NCI-H2171 (cell line): ENCODE measurements around the gene HYPK.

Experiments used
- DNase-seq: peaks from one replicate; lab custom pipeline; 2025; lab: John Stamatoyannopoulos, UW

Gene HYPK, protein sequence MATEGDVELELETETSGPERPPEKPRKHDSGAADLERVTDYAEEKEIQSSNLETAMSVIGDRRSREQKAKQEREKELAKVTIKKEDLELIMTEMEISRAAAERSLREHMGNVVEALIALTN

DNA sequence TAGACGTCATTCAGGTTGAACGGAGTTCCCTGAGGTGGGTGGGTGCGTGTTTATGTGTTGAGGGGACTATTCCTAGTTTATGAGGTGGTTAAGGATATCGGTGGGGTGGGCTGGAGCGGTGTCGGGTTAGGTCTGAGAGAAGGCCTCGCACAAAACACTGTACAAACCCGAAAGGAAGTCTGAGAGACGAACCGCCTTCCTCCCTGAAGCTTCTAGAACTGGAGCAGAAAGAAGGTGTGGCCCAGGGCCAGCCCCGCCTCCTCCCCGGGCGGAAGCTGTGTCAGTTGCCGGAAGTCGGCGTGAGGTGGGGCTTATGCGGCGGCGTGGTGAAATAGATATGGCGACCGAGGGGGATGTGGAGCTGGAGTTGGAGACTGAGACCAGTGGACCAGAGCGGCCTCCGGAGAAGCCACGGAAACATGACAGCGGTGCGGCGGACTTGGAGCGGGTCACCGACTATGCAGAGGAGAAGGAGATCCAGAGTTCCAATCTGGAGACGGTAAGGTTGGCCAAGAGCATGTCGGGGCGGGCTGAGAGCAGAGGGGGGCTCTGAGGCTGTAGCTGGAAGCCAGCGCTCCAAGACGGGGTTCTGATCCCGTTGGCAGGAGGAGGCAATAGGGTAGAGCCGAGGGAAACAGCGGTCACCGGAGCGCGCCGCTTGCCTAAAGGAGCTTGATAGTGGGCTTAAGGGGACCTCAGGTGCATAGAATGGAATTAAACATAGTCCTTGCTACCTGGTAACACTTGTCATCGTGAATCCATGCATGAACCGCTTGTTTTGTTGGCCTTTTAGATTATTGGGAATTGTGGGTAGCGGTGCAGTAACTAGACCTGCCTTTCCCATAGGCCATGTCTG is at the start of gene HYPK:
HYPK (plus strand) TSS at position 314 of the 856 bp plus-strand sequence; CDS start at position 338, 24 bp downstream.
- peak; percentile 83 for DNase-seq

DNA sequence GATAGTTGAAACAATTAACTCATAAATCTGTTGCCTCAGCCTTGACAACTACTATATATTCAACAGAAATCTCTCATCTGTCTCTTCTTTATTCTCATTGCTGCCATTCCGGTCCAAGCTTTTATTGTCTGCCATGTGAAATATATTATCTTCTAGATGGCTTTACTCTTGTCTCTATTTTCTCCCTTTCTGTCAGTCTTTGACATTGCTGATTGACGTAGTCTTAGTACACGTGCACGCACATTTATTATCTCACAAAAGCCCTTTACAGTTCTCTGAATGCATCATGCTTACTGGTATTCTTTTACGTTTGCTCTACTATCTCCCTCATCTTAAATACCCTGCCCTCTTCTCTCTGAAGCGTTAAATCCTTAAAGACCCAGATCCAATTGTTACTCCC is 48.5 kb upstream of the HYPK start:
- DNase-seq: no peak

DNA sequence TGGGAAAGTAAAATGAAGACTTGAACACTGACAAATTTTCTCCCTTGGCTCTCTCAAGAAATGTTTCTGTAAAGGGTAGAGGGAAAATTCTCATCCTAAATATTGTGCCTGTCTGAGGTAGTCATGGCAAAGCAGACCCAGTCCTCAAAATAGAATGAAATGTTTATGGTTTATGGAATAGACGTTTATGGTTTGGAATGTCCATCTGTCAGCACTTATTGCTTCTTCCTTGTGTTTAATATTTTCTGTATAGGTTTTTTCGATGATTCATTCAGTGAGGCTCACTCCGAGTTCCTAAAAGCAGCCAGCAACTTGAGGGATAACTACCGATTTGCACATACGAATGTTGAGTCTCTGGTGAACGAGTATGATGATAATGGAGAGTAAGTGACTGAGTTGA is 37.6 kb upstream of the HYPK start:
- no peak for DNase-seq

DNA sequence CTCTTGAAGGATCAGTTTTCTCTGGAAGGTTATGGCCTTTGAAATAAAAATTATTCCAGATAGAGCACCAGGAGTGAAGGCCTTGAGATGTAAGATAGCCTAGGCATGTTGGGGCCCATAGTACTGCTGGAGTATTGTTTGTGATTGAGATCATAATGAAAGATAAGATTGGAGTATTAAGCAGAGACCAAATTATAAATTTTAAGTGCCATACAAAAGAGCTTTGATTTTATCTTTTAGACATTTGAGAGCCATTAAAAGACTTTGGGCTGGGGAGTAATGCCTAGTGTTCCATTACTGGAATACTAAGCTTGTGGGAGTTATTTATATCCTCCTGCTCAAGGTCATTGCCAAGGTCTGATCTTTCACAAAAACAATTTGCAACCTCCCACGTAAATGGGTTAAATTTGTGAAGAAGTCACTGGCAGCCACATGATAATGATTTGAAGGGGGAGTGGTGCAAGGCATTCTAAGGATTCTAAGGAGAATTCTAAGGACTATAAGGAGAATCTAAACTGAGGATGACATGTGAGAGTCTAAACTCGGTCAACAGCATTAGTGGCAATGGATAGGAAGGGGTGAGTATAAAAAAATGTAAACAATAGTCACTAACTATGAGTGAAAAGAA is 36.5 kb upstream of the HYPK start:
- no peak for DNase-seq

DNA sequence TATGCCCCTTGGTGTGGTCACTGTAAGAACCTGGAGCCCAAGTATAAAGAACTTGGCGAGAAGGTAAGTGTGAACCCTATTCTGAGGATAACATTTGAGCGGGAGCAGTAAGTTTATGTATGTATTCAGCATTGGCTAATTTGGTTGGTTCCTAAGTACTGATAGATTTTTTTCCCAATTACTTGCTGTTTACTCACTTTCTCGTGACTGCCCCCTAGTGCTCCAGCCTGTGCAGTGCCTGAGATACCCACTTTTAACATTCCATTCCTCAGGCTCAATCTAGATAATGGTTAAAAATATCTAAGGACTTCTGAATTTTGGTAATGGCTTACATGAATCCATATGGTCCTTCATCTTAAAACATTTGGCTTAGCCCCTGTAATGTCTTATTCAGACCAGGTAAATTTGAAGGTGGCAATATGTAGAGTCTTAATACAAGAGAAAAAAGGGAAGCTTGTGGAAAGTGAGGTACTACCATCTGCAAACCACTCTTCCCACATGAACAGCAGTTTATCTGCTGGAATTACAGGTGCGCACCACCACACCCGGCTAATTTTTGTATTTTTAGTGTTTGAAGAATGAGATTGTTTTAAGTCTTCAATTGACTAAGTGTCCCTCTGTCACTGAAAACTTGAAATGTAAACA is 30.7 kb upstream of the HYPK start:
- peak; percentile 40 for DNase-seq

DNA sequence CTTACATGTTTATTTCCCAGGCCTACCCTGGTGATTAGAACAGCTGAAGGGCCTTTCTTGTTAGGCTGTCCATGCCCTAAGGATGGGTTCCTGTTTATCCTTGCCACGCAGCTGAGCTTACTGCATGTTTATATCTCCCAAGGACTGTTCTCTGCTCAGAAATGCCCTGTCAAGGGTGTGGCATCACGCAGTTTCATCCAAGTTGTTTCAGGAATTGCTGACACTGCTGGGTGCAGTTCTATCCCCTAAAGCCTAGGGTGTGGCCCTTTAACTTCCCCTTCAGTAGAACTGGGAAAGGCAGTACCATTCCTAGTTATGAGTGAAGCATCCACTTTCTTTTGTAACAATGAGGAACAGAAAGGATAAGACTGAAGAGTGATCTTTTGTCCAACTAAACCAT is 28.6 kb upstream of the HYPK start:
- no peak for DNase-seq

DNA sequence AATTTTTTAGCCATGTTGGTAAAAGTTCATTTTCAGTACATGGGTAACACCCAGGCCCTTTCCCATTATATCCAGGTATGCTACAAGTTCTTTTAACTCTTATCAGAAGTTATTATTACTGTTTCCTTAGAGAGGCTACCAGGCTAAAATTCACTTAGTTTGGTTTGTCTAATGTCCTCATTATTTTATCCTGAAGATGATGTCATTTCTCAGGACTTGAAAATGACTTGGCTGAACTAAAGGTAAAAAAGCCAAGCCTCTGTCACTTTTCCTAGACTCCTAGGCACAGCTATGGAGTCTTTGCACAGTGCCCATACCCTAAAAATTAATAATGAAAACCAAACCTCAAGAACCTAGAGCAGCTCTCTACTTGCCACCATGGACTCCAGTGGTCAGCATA is 27.8 kb upstream of the HYPK start:
- no peak for DNase-seq

DNA sequence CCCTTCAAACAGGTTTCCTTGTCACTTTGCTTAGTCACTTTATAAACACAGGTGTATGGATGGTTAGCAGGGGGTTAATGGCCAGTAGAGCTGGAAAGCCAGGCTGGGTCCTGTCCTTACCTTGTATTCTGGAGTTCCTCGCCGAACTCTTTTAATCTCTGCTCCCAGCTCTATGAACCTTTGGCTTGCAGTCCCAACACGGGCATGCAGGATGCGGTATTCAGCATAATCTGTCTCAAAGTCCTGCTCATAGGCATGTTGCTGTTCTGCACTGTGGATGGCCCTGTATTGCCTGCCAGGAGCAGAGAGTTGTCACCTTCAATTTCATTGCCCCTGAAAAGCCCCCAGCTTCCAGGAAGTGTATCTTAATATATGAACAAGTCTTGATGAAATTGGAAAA is 26.3 kb upstream of the HYPK start:
- no peak for DNase-seq

DNA sequence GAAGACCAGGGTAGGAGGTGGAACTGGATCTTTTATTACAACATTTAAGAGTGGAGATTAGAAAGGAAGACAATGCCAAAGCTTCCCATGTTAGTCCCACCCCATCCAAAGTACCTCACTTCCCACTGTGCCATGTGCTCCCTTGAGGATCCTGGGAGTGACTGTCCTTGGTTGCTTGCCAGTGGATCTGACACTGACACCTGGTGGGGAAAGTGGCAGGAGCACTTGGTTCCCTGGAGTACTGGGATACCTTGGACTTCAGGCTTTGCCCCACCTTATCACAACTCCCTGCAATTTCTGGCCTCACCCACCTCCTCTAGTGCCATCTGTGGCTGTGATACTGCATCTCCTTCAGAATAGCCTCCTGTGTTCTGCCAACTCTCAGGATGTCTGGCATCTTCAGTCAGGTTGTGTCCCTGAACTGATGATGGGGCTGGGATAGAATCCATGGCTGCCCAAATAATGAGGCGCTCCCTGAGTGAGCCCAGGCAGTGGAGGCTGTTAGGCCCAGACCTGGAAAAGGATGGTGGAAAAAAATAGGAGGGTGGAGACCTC is 24.9 kb upstream of the HYPK start:
- peak; percentile 88 for DNase-seq

DNA sequence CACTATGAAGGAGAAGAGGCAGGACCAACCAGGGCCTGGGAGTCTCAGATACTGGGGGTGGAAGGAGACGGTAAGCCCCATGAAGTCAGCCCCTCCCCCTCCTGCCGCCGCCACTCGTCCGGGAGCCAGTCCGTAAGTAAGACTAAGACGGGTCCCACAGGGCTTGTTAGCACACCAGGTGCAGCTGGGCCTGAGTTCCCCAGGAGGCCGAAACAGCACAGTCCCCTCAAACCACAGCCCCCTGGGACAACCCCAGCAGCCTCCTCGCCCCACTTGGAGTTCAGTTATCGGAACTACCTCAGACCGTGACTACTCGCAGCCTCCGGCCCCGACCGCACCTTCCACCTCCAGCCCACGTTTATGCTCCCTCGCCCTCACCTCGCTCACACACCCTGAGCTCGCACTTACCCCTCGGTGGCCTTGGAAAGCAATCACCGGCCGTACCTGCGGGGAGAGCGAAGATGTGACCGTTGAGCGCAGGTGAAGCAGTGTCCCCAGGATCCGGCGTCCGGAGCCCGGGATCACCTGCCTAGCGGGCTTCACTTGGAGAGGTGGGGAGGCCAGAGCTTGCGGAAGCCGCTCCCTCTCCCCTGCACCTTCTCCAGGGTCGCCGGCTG is 24.2 kb upstream of the HYPK start:
- peak; percentile 44 for DNase-seq

DNA sequence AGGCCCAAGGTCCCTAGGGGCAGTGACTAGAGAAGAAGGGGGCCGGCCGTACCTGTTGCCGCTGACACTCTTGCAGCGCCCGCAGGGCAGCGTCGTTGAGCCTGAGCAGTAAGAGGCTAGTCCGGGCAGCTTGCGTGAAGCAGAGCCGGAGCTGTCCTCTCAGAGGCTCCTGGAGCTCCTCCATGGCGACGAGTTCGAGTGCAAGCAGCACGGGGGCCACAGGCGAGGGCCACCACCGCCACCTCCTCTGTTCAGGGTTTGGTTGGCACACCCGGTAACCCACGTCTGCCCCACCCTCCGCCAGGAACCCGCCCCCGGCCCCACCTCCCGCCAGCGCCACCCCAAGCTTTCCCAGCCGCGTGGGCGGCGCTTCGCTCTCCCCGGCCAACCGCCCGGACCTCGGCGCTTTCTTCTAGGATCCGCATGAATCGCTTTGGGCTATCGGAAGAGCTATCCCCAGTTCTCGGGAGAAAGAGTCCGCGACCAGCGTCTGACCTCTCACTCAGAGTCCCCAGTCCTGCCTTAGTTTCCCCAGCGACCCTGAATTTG is 23.6 kb upstream of the HYPK start, which contains the start of gene ELL3:
ELL3 (minus strand) TSS at position 249 of the 549 bp plus-strand sequence; CDS start at position 184, 65 bp downstream.
- DNase-seq: peak; percentile 72

DNA sequence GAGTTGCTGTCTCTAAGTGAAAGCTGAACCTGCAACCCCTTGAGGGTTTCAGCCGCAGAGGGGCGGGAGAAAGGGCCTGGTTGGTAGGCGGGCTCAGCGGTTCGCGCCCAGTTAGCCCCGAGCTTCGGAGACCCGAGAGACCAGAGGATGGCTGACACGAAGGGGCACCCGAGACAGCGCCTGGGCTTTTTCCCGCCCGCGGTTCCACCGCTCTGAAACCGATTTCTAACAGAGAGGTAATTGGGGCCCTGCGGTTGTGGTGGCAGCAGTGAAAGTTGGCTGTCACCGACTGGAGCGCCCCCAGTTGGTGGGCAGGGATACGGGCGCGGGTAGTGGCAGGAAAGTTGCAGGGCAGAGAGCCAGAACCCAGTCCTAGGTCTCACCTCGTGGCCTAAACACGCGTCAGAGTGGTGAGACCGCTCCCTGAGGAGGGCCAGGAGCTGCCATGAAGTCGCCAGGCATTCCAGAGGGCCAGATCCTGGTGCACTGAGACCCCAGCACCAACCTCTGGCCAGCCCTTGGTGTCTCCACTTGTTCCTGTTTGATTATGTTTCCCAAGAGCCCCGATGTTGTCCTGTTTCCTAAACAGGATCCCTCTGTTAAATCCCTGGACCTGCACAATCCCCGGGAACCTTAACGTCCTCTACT is 23.0 kb upstream of the HYPK start:
- peak; percentile 78 for DNase-seq

DNA sequence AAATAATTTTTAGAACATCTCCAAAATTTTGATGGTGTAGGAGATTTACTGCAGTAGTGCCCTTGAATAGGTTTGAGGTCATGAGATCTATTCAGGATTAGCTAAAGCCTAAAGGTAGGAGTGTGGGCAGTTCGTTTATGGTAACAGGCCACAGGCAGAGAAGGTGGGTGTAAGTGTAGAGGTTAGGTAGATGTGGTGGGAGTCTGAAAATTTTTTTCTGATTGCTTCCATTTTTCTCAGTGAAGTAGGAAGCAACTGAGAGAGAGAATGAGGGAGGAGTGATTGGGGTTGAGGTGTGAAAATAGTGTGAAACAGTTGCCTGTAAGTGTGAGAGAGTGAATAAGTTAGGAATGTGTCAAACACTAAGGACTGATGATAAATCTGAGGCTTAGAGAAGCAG is 21.4 kb upstream of the HYPK start:
- DNase-seq: no peak

DNA sequence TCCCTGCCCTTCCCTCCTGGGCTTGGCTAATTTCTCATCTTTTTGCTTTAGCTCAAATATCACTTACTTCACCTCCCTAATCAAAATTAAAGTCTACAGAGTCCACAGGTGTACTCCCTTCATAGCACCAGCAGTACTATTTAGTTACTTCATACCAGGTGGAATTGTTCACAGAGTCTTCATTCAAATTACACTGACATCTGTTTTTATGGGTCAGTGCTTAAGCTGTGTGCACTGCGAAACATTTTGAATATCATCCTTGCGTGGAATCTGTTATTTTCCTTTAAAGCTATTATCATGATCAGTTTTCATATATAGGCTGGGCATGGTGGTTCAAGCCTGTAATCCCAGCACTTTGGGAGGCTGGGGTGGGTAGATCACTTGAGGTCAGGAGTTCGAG is 11.0 kb upstream of the HYPK start:
- no peak for DNase-seq

DNA sequence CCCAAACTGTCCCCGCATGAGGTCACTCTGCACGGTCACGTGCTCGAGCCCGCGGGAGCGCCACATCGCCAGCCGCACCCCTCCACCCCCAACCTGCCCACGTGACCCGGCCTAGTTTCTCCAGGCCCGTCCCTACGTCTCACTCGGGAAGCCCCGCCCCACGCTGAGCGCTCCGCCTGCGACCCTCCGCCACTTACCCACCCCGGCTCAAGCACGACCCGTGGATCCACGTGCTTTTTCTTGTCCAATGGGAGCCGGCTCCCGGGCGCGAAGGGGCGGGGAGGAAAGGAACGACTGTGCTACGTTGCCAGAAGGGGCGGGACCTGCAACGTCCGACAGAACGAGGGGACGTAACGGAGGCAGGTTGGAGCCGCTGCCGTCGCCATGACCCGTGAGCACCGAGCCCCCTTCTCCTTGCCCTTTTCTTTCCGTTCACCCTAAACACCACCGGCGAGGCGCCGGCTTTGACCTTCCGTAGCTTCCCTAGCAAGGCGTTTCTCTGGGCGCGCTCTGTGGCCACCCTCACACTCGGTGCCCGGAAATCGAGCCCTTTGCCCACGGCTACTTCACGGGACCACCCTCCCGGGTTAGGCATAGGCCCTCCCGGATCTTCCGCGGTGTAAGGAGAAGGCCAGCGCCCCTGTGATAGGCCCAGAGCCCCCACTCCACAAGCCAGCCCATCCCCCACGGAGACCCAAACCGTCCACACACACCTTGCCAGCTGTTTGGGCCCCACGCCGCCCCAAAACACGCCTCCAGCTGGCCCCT is 8.2 kb upstream of the HYPK start, which contains the start of gene SERF2:
SERF2 (plus strand) TSS at position 328 of the 768 bp plus-strand sequence; CDS start at position 385, 57 bp downstream.
- peak; percentile 99 for DNase-seq

DNA sequence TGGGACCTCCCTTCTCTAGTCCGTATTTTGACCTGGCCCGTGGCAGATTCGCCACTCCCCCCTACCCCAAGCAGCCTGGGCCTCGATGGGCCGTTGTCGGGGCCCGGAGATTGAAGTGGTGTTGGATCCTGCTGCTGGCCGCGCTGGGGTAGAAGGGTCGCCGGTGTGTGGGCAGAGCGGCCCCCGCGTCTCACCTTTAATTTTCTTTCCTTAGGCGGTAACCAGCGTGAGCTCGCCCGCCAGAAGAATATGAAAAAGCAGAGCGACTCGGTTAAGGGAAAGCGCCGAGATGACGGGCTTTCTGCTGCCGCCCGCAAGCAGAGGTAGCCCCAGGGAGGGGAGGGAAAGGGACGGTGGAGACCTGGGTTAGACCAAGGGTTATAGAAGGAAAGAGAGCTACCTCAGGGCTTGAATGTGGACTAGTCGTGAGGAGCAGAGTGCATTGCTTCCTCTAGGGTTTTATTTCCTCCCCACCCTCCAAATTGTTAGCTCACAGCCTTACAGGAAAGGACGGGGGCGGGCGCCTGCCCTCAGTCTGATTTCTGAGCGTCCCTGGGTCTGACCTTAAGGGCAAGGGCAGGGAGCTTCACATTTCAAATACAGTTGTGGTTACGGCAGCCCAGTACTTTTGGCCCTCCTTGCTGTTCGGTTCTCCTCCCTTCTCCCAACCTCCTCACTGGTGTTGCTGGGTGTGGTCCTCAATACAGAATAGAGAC is 7.5 kb upstream of the HYPK start:
- DNase-seq: no peak

DNA sequence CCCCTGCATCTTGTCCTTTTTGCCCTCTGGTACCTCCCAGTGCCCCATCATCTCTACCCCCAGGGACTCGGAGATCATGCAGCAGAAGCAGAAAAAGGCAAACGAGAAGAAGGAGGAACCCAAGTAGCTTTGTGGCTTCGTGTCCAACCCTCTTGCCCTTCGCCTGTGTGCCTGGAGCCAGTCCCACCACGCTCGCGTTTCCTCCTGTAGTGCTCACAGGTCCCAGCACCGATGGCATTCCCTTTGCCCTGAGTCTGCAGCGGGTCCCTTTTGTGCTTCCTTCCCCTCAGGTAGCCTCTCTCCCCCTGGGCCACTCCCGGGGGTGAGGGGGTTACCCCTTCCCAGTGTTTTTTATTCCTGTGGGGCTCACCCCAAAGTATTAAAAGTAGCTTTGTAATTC is 6.8 kb upstream of the HYPK start:
- DNase-seq: no peak

DNA sequence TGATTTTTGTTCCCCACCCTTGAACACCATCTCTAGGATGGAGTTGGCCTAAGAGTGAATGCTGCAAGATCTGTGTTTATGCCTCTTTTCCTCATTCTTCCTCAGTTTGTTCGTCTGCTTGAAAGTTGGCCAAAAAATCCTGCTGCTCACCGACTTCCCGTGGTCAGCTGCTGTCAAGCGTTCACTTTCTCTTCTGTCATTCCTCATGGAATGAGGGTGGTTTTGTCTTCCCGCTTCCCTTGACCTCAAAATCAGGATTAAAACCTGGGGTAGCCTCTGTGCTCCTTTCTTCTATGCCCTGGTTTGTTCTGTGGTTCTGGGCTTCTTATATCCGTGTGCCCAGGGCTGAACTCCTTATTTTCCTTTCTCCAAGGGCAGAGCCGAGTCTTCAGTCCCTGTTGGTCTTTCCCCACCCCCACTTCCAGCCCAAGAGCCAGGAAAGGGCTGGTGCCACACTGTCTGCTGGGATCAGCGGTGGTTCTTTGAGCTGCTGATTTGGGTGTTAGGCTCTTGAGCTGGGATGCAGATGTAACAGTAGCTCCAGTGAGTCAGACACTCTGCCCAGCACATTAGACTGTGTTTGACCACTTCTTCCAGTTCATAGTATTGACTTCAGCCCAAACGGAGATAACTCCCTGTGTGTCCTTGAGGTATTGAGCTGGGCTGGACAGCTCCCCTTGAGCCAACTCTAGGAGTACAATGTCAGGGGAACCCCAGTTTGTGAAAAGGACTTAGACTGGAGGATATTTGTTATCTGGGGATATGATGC is 5.9 kb upstream of the HYPK start:
- no peak for DNase-seq

DNA sequence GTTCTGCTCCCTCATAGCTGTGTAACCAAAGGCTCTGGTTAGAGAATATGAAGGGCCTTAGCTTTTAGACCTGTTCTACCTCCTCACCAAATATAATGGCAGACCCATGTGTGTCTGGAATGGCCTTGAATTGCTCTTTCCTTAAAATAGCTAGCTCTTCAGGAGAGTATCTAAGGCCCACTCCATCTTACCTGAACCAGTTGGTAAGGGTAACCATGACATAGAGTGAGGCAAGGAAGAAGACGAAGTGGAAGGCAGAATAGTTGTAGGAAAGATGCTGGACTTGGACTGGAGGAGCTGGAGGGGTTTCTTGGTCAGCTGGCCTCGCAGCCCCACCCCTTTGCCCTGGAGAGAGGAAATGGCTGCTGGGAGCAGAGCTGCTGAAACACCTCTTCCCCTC is 5.2 kb upstream of the HYPK start:
- DNase-seq: no peak
